IMR-90 (cell line): ENCODE measurements around the gene PYCARD. TPM values are rescaled to one million over a fixed set of nuclear protein-coding genes. Genes with fewer than 3 reads are reported as not detected.
A peak's percentile ranks its signal among the peaks of the same experiment; 100 is the strongest.

Experiments
- ATAC-seq: fragments of 200-7000 bp; cut with Tn5 transposase; 2 replicates; pipeline ENCODE4 v1.9.1; 2020; ENCODE audit warnings: low read depth, mild to moderate bottlenecking, moderate library complexity
- BruUV-seq: library from RNA; stranded (reverse); fragments of 400-500 nt; replicated peaks from 2 replicates; lab custom pipeline; 2021; lab: Mats Ljungman, UMichigan
- CTCF ChIA-PET: fragments of 300-600 bp; formaldehyde crosslinking; extraction: SDS; loops from one replicate; lab custom pipeline; 2021; ENCODE audit warnings: antibody characterized with exemption; lab: Yijun Ruan, JAX
- POLR2A ChIA-PET: fragments of 300-600 bp; sonication (Branson Sonifier 250); formaldehyde crosslinking; loops from one replicate; lab custom pipeline; 2022; ENCODE audit warnings: antibody characterized with exemption; ENCODE audit not compliant: unreplicated experiment; lab: Charles Lee
- DNase-seq: peaks from one replicate; pipeline ENCODE4 v3.0.0; 2013
- H2AFZ ChIP-seq: replicated peaks from 2 replicates; pipeline ENCODE3; 2013; ENCODE audit warnings: low read length, mild to moderate bottlenecking; ENCODE audit not compliant: poor library complexity
- H2AK5ac ChIP-seq: 2 replicates; pipeline ENCODE4 v1.6.1; 2013; ENCODE audit warnings: low read depth, low read length, inconsistent platforms
- H2AK9ac ChIP-seq: replicated peaks from 2 replicates; pipeline ENCODE3; 2013; ENCODE audit warnings: mild to moderate bottlenecking, low read depth, low read length, moderate library complexity; ENCODE audit not compliant: poor library complexity
- H2BK120ac ChIP-seq: 2 replicates; pipeline ENCODE4 v1.6.1; 2013; ENCODE audit warnings: low read depth, low read length, inconsistent platforms
- H2BK15ac ChIP-seq: 3 replicates; pipeline ENCODE4 v1.6.1; 2013; ENCODE audit warnings: low read depth, low read length, inconsistent platforms
- H2BK20ac ChIP-seq: 2 replicates; pipeline ENCODE4 v1.6.1; 2013; ENCODE audit warnings: low read depth, mild to moderate bottlenecking, inconsistent platforms, low read length, moderate library complexity
- H2BK5ac ChIP-seq: 2 replicates; pipeline ENCODE4 v1.6.1; 2013; ENCODE audit warnings: mild to moderate bottlenecking, low read depth, low read length, inconsistent platforms; ENCODE audit not compliant: poor library complexity, severe bottlenecking
- H3K14ac ChIP-seq: replicated peaks from 2 replicates; pipeline ENCODE4 v1.6.1; 2013; ENCODE audit warnings: low read depth, low read length, inconsistent platforms
- H3K18ac ChIP-seq: 2 replicates; pipeline ENCODE4 v1.6.1; 2013; ENCODE audit warnings: low read depth, low read length, control low read depth
- H3K23ac ChIP-seq: 2 replicates; pipeline ENCODE4 v1.6.1; 2013; ENCODE audit warnings: low read depth, low read length, inconsistent platforms
- H3K27ac ChIP-seq: 2 replicates; pipeline ENCODE4 v1.5.1; 2013; ENCODE audit warnings: mild to moderate bottlenecking, control low read depth, low read length; ENCODE audit not compliant: insufficient read depth
- H3K27me3 ChIP-seq: 2 replicates; pipeline ENCODE4 v1.6.1; 2013; ENCODE audit warnings: low read length; ENCODE audit not compliant: control insufficient read depth, insufficient read depth
- H3K36me3 ChIP-seq: 2 replicates; pipeline ENCODE4 v1.6.1; 2013; ENCODE audit warnings: low read length, mixed read lengths; ENCODE audit not compliant: control insufficient read depth, insufficient read depth
- H3K4ac ChIP-seq: 2 replicates; pipeline ENCODE4 v1.6.1; 2013; ENCODE audit warnings: low read depth, low read length, inconsistent platforms
- H3K4me1 ChIP-seq: 2 replicates; pipeline ENCODE4 v1.6.1; 2013; ENCODE audit warnings: low read length, mixed read lengths; ENCODE audit not compliant: control insufficient read depth, insufficient read depth
- H3K4me2 ChIP-seq: 2 replicates; pipeline ENCODE4 v1.6.1; 2013; ENCODE audit warnings: low read depth, mild to moderate bottlenecking, control low read depth, low read length, moderate library complexity
- H3K4me3 ChIP-seq: 2 replicates; pipeline ENCODE4 v1.5.1; 2013; ENCODE audit warnings: low read depth, mild to moderate bottlenecking, control low read depth, low read length, moderate library complexity; ENCODE audit not compliant: insufficient read depth
- H3K56ac ChIP-seq: 2 replicates; pipeline ENCODE4 v1.6.1; 2013; ENCODE audit warnings: low read length, inconsistent platforms; ENCODE audit not compliant: insufficient read depth; ENCODE audit errors: extremely low read depth
- H3K79me1 ChIP-seq, 2 experiments: 2 replicates each; pipeline ENCODE4 v1.6.1; 2013; ENCODE audit warnings: low read length in 2 of 2, inconsistent platforms in 1 of 2, low read depth in 1 of 2
- H3K9ac ChIP-seq: 2 replicates; pipeline ENCODE4 v1.6.1; 2013; ENCODE audit warnings: low read depth, low read length, control low read depth
- H3K9me1 ChIP-seq: 2 replicates; pipeline ENCODE4 v1.6.1; 2013; ENCODE audit warnings: low read length, inconsistent platforms; ENCODE audit not compliant: insufficient read depth
- H3K9me3 ChIP-seq: 2 replicates; pipeline ENCODE4 v1.6.1; 2013; ENCODE audit warnings: low read length; ENCODE audit not compliant: control insufficient read depth, insufficient read depth
- H4K20me1 ChIP-seq: 2 replicates; pipeline ENCODE4 v1.6.1; 2013; ENCODE audit warnings: low read length, inconsistent platforms; ENCODE audit not compliant: insufficient read depth
- H4K5ac ChIP-seq: 2 replicates; pipeline ENCODE4 v1.6.1; 2013; ENCODE audit warnings: mild to moderate bottlenecking, low read depth, low read length, control low read depth
- H4K8ac ChIP-seq, 2 experiments: 2 replicates each; pipeline ENCODE4 v1.6.1; 2013; ENCODE audit warnings: low read depth in 2 of 2, low read length in 2 of 2, control low read depth in 1 of 2, inconsistent platforms in 1 of 2
- H4K91ac ChIP-seq: 2 replicates; pipeline ENCODE4 v1.6.1; 2013; ENCODE audit warnings: low read depth, low read length, inconsistent platforms; ENCODE audit not compliant: insufficient read depth
- CEBPB ChIP-seq: IDR thresholded peaks from 2 replicates; pipeline ENCODE4 v1.6.1; 2012; ENCODE audit warnings: low read depth, low read length, improper control_type of control experiment
- WGBS, 2 experiments: methylation state at CpG; one replicate each; pipeline versions ENCODE4 v1.1.5 to v1.1.7; 2013; ENCODE audit warnings: missing lambda C conversion rate in 2 of 2; ENCODE audit not compliant: insufficient read length in 1 of 2; ENCODE audit errors: extremely low coverage in 2 of 2; 5-methylcytosine and 5-hydroxymethylcytosine counted together
- dilution Hi-C: fragments of 300-500 bp; cut with HindIII; formaldehyde crosslinking; loops from one replicate; pipeline ENCODE4 v1.14.3; 2018; ENCODE audit warnings: low sequenced_read_pairs; ENCODE audit not compliant: unreplicated experiment
- in situ Hi-C: fragments of 300-500 bp; cut with MboI; formaldehyde crosslinking; loops from 3 replicates; pipeline ENCODE4 v1.14.3; 2019; ENCODE audit warnings: low sequenced_read_pairs, inconsistent platforms, mixed read lengths
- intact Hi-C: fragments of 100-400 bp; cut with micrococcal nuclease; formaldehyde crosslinking; loops from 2 replicates; pipeline ENCODE4 v1.10.0; 2022
- polyA plus RNA-seq, 3 experiments: library from polyadenylated mRNA; depleted of rRNA; stranded (reverse); fragments of >200 nt; gene quantifications; 2 replicates each; pipeline ENCODE4 v1.2.3, GENCODE V29; 2012; ENCODE audit warnings: low replicate concordance in 1 of 3
- total RNA-seq: library from RNA; depleted of rRNA; stranded (reverse); fragments of >200 nt; gene quantifications from 2 replicates; pipeline ENCODE4 v1.2.3, GENCODE V29; 2012
- TF ChIP-seq, protein P1 (sequence below): fragments of 150-350 bp; IDR thresholded peaks from 2 replicates; pipeline ENCODE4 v1.6.1; 2017; ENCODE audit warnings: mild to moderate bottlenecking, antibody characterized with exemption, low read length, low read depth

Gene PYCARD
- total and polyA plus RNA-seq, 2 of the 4 experiments (the other 2 are of a cell fraction), result 10.2 to 20.5 TPM

DNA sequence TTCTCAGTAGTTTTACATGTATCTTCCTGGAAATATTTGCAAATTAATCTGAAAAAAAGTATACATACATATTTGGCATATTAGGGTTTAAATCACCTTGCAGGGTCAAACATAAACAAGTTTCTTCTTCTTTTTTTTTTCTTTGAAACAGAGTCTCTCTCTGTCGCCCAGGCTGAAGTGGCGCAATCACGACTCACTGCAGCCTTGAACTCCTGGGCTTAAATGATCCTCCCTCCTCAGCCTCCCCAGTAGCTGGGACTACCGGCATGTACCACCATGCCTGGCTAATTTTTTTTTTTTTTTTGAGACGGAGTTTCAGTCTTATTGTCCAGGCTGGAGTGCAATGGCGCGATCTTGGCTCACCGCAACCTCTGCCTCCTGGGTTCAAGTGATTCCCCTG is 35.2 kb downstream of the PYCARD start:
- Histone ChIP-seq H2BK5ac (no peak overlapping the region), H2AFZ (no peak overlapping the region), H4K8ac (no peak overlapping the region), H3K14ac (no peak overlapping the region), H3K23ac (no peak overlapping the region), H4K5ac (no peak overlapping the region), H3K36me3 (no peaks in the 10 kb centered on the region), H3K79me1 (no peaks in the 10 kb centered on the region), H3K4me1 (no peaks in the 10 kb centered on the region), H3K56ac (no peak overlapping the region), H3K4me3 (no peak overlapping the region), H4K91ac (no peak overlapping the region), H3K27ac (no peak overlapping the region), H2AK5ac (no peak overlapping the region), H3K4me2 (no peak overlapping the region), H2BK120ac (no peak overlapping the region), H3K9ac (no peak overlapping the region), H2BK15ac (no peak overlapping the region), H2BK20ac (no peak overlapping the region), H3K9me1 (no peaks in the 10 kb centered on the region), H2AK9ac (no peak overlapping the region), H4K20me1 (no peaks in the 10 kb centered on the region), H3K27me3 (no peaks in the 10 kb centered on the region; the same call in 1 of the 2 replicates), H3K18ac (no peak overlapping the region), H3K4ac (no peak overlapping the region), H3K9me3 (no peaks in the 10 kb centered on the region)
- ChIA-PET POLR2A (no interaction called here), CTCF (interaction anchor here (0.7 to 1.0 kb wide), 2 partner anchors 10 to 28 kb away, joined by 4 read pairs; no protein-coding TSS in a partner anchor)
- no peak for DNase-seq
- intact Hi-C loops, result no loop called here
- WGBS, 2 experiments, result 60% methylated on average over 3 of the region's 8 CpGs; no CpG with 5 or more reads in 1 of the 2 experiments
- in situ Hi-C loops, result no loop called here
- dilution Hi-C loops, result no loop called here
- TF ChIP-seq CEBPB, result peak; percentile 54; the same call in 1 of the 2 replicates
- TF ChIP-seq, protein P1, sequence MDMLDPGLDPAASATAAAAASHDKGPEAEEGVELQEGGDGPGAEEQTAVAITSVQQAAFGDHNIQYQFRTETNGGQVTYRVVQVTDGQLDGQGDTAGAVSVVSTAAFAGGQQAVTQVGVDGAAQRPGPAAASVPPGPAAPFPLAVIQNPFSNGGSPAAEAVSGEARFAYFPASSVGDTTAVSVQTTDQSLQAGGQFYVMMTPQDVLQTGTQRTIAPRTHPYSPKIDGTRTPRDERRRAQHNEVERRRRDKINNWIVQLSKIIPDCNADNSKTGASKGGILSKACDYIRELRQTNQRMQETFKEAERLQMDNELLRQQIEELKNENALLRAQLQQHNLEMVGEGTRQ, result no peak
- ATAC-seq, result no peak
- no TSS peak for BruUV-seq
